AG09319 (cell line): ENCODE data around the gene PRR5L.

Experiments used
- DNase-seq: peaks from one replicate; pipeline ENCODE4 v3.0.0-alpha.2; 2010; ENCODE audit warnings: low read depth; ENCODE audit errors: extremely low read depth
- TF ChIP-seq, protein P1 (sequence below): IDR thresholded peaks from 2 replicates; pipeline ENCODE4 v1.5.1; 2011; ENCODE audit warnings: low read depth, mild to moderate bottlenecking, inconsistent platforms, low read length, moderate library complexity

PRR5L gene

DNA sequence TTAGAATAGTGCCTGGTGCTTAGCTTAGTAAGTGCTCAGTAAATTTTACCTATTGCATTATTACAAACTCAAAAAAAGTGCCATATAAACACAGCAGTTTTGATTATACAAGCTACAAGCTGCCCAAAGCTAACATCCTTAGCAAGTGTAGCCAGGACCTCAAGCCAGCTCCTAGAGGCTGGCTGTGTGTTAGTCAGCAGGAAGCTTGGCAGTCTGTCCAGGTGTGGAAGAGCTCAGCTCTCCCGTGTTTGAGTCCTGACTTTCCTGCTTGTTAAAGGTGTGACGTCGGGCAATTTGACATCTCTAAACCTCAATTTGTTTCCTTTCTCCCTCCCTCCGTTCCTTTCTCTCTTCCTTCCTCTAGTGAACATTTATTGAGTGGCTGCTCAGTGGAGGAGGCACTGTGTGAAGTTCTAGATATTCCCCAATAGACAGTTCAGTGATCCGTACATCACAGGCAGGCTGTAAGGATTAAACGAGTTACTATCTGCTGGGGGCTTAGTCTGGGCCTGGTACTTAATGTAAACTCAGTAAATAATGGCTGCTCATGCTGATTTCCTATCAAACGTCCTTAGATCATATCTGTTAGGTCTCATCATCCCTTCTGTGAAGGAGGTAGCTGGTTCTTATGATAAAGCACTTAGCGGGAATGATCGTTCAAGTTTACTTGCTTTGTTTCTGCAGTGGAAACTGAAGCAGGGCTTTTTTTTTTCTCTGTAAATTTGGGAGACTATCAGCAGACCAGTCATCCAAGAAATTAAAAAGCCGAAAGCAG, 68.7 kb downstream of the PRR5L start:
- TF ChIP-seq, protein P1, sequence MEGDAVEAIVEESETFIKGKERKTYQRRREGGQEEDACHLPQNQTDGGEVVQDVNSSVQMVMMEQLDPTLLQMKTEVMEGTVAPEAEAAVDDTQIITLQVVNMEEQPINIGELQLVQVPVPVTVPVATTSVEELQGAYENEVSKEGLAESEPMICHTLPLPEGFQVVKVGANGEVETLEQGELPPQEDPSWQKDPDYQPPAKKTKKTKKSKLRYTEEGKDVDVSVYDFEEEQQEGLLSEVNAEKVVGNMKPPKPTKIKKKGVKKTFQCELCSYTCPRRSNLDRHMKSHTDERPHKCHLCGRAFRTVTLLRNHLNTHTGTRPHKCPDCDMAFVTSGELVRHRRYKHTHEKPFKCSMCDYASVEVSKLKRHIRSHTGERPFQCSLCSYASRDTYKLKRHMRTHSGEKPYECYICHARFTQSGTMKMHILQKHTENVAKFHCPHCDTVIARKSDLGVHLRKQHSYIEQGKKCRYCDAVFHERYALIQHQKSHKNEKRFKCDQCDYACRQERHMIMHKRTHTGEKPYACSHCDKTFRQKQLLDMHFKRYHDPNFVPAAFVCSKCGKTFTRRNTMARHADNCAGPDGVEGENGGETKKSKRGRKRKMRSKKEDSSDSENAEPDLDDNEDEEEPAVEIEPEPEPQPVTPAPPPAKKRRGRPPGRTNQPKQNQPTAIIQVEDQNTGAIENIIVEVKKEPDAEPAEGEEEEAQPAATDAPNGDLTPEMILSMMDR = no peak
- no peak for DNase-seq

DNA sequence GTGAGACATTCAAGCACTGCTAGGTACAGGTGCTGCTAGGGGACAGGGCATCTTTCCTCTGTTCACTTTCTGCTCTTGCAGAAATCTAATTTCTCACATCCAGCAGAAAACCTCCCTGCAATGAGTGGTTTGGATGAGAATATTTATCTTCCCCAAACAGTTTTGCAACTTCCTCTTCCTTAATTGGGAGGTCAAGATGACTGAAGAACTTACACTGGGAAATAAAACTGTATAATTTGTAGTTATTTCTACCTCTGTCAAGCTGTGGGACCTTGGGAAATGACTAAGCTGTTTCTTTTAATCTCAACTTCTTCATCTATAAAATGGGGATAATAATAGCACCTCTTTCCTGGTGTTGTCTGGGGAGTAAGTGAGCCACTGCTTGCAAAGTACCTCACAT, 69.8 kb downstream of the PRR5L start:
- no peak for DNase-seq
- TF ChIP-seq, protein P1 = no peak

DNA sequence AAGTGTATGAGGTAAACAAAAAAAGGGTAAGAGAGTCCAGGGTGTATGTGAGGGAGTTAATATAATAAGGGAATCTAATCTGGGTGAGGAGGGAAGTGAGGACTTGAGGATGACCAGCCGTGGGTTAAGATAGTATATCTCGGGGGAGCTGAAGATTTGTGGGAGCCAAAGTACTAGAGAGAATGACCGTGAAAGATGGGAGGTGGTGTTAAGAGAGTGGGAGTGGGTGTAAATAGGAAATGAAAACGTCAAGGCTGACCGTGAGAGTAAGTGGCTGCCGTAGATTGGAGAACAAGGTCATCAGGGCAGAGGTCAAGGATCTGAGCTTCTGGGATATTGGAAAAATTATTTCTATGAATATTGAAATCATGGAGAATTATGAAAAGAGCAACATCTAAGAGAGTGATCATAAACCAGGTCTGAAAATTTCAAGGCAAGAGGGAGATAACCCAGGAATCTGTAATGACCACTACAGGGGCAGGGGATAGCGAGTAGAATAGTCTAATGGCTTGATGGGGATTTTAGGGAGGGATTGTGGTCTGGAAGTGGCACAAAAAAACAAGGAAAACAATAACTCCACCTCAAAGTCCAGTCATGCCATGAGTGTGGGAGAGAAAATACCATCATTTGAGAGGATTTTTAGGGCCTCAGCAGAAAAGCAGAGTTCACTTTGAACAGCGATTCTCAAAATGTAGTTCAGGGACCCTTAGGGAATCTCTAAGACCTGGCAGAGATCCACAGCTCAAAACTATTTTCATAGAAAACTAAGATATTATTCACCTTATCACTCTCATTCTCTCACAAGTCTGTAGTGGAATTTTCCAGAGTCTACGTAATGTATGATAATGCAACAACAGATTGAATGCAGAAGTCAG, 72.0 kb downstream of the PRR5L start:
- no peak for DNase-seq
- TF ChIP-seq, protein P1 = no peak

DNA sequence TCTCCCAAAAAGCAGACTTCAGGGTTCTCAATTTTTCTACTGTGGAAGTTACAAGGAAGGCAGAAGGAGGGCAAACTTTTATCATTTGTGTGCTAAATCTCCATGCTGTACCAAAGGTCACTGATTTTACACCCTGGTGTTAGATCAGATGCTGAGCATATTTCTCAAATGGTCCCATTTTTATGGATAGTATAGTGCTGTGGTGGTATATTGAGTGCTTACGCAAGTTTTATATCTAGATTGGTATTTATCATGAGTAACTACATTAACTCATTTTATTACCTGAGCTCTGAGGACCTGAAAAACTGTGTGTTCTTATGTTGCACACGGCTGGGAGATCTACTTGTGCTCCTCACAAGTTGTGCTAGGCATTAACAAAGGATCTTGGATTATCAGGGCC, 75.1 kb downstream of the PRR5L start:
- TF ChIP-seq, protein P1 = no peak

DNA sequence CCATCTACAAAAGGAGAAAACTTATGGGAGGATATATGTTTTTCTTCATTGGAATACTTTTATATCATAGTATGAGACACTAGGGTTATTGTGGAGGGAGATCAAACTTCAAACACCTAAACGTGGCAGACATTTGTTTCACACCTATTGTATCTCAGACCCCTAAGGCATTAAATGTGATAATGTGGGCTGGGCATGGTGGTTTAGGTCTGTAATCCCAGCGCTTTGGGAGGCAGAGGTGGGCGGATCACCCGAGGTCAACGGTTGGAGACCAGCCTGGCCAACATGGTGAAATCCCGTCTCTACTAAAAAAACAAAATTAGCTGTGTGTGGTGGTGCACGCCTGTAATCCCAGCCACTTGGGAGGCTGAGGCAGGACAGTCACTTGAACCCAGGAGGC, 75.5 kb downstream of the PRR5L start:
- TF ChIP-seq, protein P1 = no peak
- DNase-seq = no peak

More for the DNA sequence above, 75.1 kb downstream of the PRR5L start:
- DNase-seq = no peak

DNA sequence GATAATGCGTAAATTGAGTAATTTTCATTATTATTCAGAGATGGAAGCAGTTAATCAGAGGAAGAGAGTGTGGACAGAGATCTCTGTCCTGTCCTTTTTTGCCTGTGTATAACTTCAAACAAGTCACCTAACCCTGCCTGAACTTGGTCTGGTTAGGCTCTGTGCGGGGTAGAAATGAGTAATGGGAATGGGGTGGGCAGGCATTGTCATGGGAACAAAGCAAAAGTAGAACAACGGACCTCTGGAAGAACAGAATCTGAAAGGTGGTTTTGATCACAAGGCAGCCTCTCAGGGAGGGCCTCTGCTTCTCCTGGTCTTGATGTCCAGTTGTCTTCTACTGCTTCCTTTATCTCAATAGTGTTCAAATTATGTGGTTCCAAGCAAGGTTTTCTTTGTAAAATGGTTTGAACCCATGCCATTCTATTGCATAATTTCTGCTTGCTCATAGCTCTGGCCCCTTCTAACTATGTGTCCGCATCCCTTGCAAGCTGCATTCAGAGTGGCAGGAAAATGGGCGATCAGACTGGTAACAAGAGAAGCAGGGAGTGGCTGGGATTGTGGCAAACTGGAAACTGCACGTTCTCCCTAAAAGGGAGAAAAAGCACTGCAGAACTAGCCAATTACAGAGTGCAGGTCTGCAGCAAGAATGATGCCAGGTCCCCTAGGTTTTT, 76.1 kb downstream of the PRR5L start:
- TF ChIP-seq, protein P1 = no peak
- peak; percentile 60 for DNase-seq
